Caco-2 (cell line): ENCODE data around the gene ZFAND6. TPM values are rescaled to one million over a fixed set of nuclear protein-coding genes. Genes with fewer than 3 reads are reported as not detected.

Source experiments
- BruUV-seq: library from RNA; stranded (reverse); fragments of 400-500 nt; replicated peaks from 2 replicates; lab custom pipeline; 2021; lab: Mats Ljungman, UMichigan
- CTCF ChIA-PET: fragments of 300-600 bp; sonication (Branson Sonifier 250); formaldehyde crosslinking; loops from one replicate; lab custom pipeline; 2022; ENCODE audit warnings: antibody characterized with exemption; lab: Charles Lee
- POLR2A ChIA-PET: fragments of 300-600 bp; sonication (Branson Sonifier 250); formaldehyde crosslinking; loops from one replicate; lab custom pipeline; 2022; ENCODE audit warnings: antibody characterized with exemption; lab: Charles Lee
- DNase-seq, 2 experiments: peaks; one replicate each; pipeline versions ENCODE4 v3.0.0 to v3.0.0-alpha.2; 2020 to 2022
- H3K27me3 ChIP-seq: replicated peaks from 2 replicates; pipeline ENCODE4 v1.6.0; 2011; ENCODE audit warnings: low read length; ENCODE audit not compliant: control insufficient read depth, insufficient read depth
- H3K36me3 ChIP-seq: 2 replicates; pipeline ENCODE4 v1.5.1; 2011; ENCODE audit warnings: low read length; ENCODE audit not compliant: control insufficient read depth, insufficient read depth
- H3K4me1 ChIP-seq: fragments of 250-450 bp; sonication (Bioruptor Pico); 2 replicates; pipeline ENCODE4 v1.5.1; 2020; ENCODE audit warnings: mild to moderate bottlenecking
- H3K4me3 ChIP-seq: 2 replicates; pipeline ENCODE4 v1.5.1; 2011; ENCODE audit warnings: low read depth, mild to moderate bottlenecking, control low read depth, low read length
- H3K9me3 ChIP-seq: fragments of 250-450 bp; sonication (Bioruptor Pico); 2 replicates; pipeline ENCODE4 v1.5.1; 2020; ENCODE audit warnings: mild to moderate bottlenecking, moderate library complexity
- H3K27ac Mint-ChIP-seq: one replicate; pipeline ENCODE4 v1.8.0; 2022; ENCODE audit warnings: mixed read lengths; ENCODE audit not compliant: unreplicated experiment
- H3K27me3 Mint-ChIP-seq: one replicate; pipeline ENCODE4 v1.8.0; 2022; ENCODE audit warnings: mixed read lengths; ENCODE audit not compliant: insufficient read depth, unreplicated experiment
- H3K36me3 Mint-ChIP-seq: one replicate; pipeline ENCODE4 v1.8.0; 2022; ENCODE audit warnings: mild to moderate bottlenecking, mixed read lengths; ENCODE audit not compliant: insufficient read depth, unreplicated experiment
- H3K4me1 Mint-ChIP-seq: one replicate; pipeline ENCODE4 v1.8.0; 2022; ENCODE audit warnings: low read depth, mixed read lengths; ENCODE audit not compliant: unreplicated experiment
- H3K4me3 Mint-ChIP-seq: one replicate; pipeline ENCODE4 v1.8.0; 2022; ENCODE audit warnings: mild to moderate bottlenecking, moderate library complexity, mixed read lengths; ENCODE audit not compliant: unreplicated experiment
- H3K9me3 Mint-ChIP-seq: one replicate; pipeline ENCODE4 v1.8.0; 2022; ENCODE audit warnings: mixed read lengths; ENCODE audit not compliant: unreplicated experiment
- CTCF ChIP-seq, 2 experiments: fragments of 200-600 bp in 1 of 2; IDR thresholded peaks; 1 replicate in 1 of 2; 2 replicates in 1 of 2; pipeline versions ENCODE4 v1.5.1 to v1.8.0; 2011 to 2022; ENCODE audit warnings: antibody characterized with exemption in 1 of 2, control low read depth in 1 of 2, inconsistent platforms in 1 of 2, low read depth in 1 of 2, low read length in 1 of 2, mild to moderate bottlenecking in 1 of 2, moderate library complexity in 1 of 2; ENCODE audit not compliant: insufficient read depth in 1 of 2, severe bottlenecking in 1 of 2, unreplicated experiment in 1 of 2
- intact Hi-C: fragments of 100-400 bp; cut with micrococcal nuclease; formaldehyde crosslinking; loops from one replicate; pipeline ENCODE4 v1.10.0; 2022; ENCODE audit not compliant: unreplicated experiment
- total RNA-seq: library from RNA; stranded (reverse); gene quantifications from 2 replicates; pipeline ENCODE4 v1.2.3, GENCODE V29; 2022

ZFAND6 gene
- total RNA-seq, 1 experiment from 2014 or later: 40.5 TPM

GRCh38 chr15:80184554-80184953 is 125.1 kb downstream of the ZFAND6 start:
- ChIA-PET CTCF (interaction anchor here (0.7 kb wide), 1 partner anchor 125 kb away, joined by 3 read pairs; no protein-coding TSS in a partner anchor), POLR2A (no interaction called here)
- Histone ChIP-seq H3K4me1 (no peaks in the 10 kb centered on the region), H3K36me3 (no peaks in the 10 kb centered on the region; the same call in none of the 2 replicates), H3K27me3 (no peaks in the 10 kb centered on the region), H3K9me3 (no peaks in the 10 kb centered on the region), H3K4me3 (no peak overlapping the region)
- no peak for DNase-seq
- no peak overlapping the region for H3K4me3 Mint-ChIP-seq
- no peaks in the 10 kb centered on the region for H3K36me3 Mint-ChIP-seq
- no peak overlapping the region for H3K27ac Mint-ChIP-seq
- no TSS peak for BruUV-seq
- no peak for TF ChIP-seq CTCF (IDR thresholded peaks at IDR 0.05; ENCODE audit: insufficient read depth in 1 of 2, low read depth in 1 of 2, low read length in 1 of 2, severe bottlenecking in 1 of 2, unreplicated experiment in 1 of 2)
- no peaks in the 10 kb centered on the region for H3K27me3 Mint-ChIP-seq
- intact Hi-C loops: no loop called here
- no peaks in the 10 kb centered on the region for H3K4me1 Mint-ChIP-seq
- no peaks in the 10 kb centered on the region for H3K9me3 Mint-ChIP-seq

- Histone ChIP-seq H3K36me3 (no peaks in the 10 kb centered on the region; the same call in none of the 2 replicates), H3K27me3 (no peaks in the 10 kb centered on the region), H3K4me3 (no peak overlapping the region), H3K9me3 (no peaks in the 10 kb centered on the region), H3K4me1 (no peaks in the 10 kb centered on the region)
- intact Hi-C loops: no loop called here
- Mint-ChIP-seq H3K4me3 (no peak overlapping the region), H3K36me3 (no peaks in the 10 kb centered on the region), H3K27me3 (no peaks in the 10 kb centered on the region), H3K9me3 (no peaks in the 10 kb centered on the region), H3K4me1 (no peaks in the 10 kb centered on the region), H3K27ac (no peak overlapping the region)
- DNase-seq: no peak
- no peak for TF ChIP-seq CTCF (IDR thresholded peaks at IDR 0.05; ENCODE audit: insufficient read depth in 1 of 2, low read depth in 1 of 2, low read length in 1 of 2, severe bottlenecking in 1 of 2, unreplicated experiment in 1 of 2)
- CTCF ChIA-PET: no interaction called here
- POLR2A ChIA-PET: no interaction called here
- BruUV-seq: no TSS peak
These were observed 125.7 kb downstream of the ZFAND6 start for GRCh38 chr15:80185152-80185551.

GRCh38 chr15:80186066-80186465 is 126.6 kb downstream of the ZFAND6 start:
- no peak for TF ChIP-seq CTCF (IDR thresholded peaks at IDR 0.05; ENCODE audit: insufficient read depth in 1 of 2, low read depth in 1 of 2, low read length in 1 of 2, severe bottlenecking in 1 of 2, unreplicated experiment in 1 of 2)
- BruUV-seq: no TSS peak
- H3K36me3 Mint-ChIP-seq: no peaks in the 10 kb centered on the region
- H3K9me3 Mint-ChIP-seq: no peaks in the 10 kb centered on the region
- H3K4me3 ChIP-seq: no peak overlapping the region
- H3K4me3 Mint-ChIP-seq: no peak overlapping the region
- ChIA-PET POLR2A (no interaction called here), CTCF (no interaction called here)
- intact Hi-C loops: no loop called here
- no peaks in the 10 kb centered on the region for H3K27me3 ChIP-seq
- H3K27me3 Mint-ChIP-seq: no peaks in the 10 kb centered on the region
- no peaks in the 10 kb centered on the region for H3K4me1 ChIP-seq
- H3K27ac Mint-ChIP-seq: no peak overlapping the region
- no peak for DNase-seq
- no peaks in the 10 kb centered on the region for H3K9me3 ChIP-seq
- no peaks in the 10 kb centered on the region for H3K4me1 Mint-ChIP-seq
- H3K36me3 ChIP-seq: no peaks in the 10 kb centered on the region; the same call in none of the 2 replicates
